Effector CD4-positive, alpha-beta T cell (primary cell): ENCODE results near the gene PDXK.
"Not testable (repeated sequence)": the region's sequence is repeated elsewhere in the genome, so short reads cannot be mapped to it uniquely, and the experiment has no call there.

ENCODE experiments used
- DNase-seq: peaks from one replicate; pipeline ENCODE4 v3.0.0-alpha.2; 2020

The PDXK gene

DNA sequence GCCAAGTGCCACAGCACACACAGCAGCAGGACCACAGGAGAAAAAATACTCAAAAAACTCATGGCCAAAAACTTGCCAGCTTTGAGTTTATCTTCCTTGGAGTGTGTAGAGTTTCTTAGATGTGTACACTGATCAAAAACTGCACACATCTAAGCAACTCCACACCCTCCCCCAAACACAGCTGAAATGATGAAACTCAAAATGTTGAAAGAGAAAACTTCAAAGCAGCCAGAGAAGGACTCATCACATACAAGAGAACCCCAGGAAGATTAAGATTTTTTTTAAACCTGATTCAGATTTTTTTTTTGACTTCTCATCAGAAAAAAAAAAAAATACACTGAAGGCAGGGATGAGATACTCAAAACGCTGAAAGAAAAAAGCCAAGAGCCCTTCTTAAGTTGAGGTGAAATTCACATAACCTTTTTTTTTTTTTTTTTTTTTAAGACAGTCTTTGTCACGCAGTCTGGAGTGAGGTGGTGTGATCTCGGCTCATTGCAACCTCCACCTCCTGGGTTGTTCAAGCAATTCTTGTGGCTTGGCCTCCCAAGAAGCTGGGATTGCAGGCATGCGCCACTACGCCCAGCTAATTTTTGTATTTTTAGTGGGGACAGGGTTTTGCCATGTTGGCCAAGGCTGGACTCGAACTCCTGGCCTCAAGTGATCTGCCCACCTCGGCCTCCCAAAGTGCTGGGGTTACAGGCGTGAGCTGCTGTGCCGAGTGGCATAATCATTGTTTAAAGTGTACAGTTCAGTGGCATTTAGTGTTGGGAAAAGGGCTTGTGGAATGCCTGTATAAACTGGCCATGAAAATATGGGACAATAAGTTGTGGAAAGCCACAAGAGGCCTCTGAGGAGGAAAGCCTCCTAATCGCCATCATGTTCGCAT, 20.9 kb upstream of the PDXK start:
- no peak for DNase-seq

GRCh38 chr21:43699492-43699777, 19.5 kb upstream of the PDXK start:
- not testable (repeated sequence) for DNase-seq

- DNase-seq: no peak
These were observed 18.9 kb upstream of the PDXK start for GRCh38 chr21:43699933-43700599.

GRCh38 chr21:43701936-43702784, 16.8 kb upstream of the PDXK start:
- DNase-seq: no peak

DNA sequence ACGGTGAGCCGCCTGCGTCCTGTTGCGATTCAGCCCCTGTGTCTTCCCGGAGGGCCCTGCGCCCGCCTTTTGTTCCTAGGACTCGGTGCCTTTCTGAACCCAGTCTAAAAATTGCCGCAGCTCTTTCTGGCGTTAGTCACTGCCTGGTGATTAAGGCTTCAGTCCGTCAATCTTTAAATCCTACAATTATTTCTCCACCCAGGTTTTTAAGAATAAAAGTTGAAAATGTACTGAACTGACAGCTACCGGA, 16.2 kb upstream of the PDXK start:
- no peak for DNase-seq

- DNase-seq: no peak
These were observed 15.7 kb upstream of the PDXK start for GRCh38 chr21:43703035-43703880.

DNA sequence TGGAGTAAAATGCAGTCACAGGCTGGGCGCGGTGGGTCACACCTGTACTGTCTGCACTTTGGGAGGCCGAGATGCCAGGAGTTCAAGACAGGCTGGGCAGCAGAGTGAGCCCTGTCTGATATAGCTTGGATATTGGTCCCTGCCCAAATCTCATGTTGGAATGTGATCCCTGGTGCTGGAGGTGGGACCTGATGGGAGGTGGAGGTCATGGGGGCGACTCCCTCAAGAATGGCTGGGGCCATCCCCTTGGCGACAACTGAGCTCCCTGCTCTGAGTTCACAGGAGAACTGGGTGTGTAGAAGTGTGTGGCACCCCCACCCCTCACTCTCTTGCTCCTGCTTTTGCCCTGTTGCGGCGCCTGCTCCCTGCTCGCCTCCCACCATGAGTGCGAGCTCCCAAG, 11.5 kb upstream of the PDXK start:
- no peak for DNase-seq

- DNase-seq: no peak
These were observed 10.1 kb upstream of the PDXK start for GRCh38 chr21:43708745-43709381.

GRCh38 chr21:43712268-43712942, 6.5 kb upstream of the PDXK start:
- DNase-seq: no peak

GRCh38 chr21:43713123-43713522, 5.8 kb upstream of the PDXK start:
- not testable (repeated sequence) for DNase-seq

- no peak for DNase-seq
These were observed 2.4 kb upstream of the PDXK start for GRCh38 chr21:43716376-43717165.

DNA sequence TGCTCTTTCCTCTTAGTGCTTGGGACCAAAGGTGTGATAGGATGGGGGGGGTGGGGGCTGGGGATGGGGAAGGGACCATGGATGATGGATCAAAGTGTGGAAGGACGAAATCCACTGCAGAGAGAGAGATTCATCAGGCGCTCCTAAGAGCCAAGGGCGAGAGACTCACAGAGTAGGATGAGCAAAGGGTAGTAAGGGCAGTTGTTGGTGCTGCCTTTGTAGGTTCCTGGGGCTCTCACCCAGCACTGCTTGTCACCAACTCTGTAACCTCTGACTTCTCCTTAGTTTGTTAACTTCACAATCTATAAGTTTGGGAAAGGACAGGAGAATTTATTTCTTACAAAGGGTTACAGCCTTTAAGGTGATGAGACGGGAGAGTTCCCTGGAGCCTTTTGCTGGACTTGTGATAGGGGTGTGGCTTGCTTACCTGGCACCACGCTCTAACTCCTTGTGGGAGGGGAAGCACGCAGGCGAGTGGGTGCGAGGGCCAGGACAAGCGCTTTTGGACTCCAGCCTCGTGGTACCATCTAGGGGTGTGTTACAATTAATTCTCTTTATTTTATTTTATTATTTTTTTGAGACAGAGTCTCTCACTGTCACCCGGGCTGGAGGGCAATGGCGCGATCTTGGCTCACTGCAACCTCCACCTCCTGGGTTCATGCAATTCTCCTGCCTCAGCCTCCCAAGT, 1.6 kb upstream of the PDXK start:
- DNase-seq: no peak

DNA sequence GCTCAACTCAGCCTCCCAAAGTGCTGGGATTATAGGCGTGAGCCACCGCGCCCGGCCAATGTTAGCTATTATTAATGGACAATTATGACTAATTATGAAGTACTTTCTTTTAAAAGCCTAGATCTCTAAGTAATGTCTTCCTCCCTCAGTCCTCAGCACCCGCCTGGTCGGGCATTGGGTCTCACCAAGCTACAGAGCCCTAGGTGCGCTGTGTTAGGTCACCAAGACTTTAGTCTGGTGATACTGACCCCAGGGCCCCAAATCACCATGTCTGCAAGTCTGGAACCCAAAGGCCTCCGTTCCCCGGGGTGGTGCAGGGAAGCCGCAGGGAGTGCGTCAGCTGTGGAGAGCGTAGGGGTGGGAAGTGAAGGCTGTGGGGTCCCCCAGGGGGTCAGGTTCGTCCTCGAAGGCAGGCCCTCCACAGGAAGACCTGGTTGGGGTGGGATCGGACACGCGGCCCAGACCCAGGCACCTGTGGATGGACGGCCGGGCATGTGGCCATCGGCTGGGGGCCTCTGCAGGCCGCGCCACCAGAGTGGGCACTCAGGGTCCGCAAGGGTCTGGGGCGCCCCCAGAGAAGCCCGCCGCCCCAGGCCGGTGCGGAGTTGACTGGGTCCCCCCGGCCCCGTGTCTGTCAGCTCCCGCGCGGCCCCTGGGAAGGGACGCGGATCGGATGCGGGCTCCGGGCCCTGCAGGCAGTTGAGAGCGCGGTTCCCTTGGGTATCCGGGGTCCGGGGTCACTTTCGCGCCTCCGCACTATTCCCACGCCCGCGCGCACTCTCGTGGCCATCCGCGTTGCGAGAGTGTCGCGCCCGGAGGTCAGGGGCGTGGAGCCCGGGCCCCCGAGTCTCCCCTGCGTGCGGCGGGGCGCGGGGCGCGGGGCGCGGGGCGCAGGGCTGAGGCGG, 710 bp upstream of the PDXK start:
- DNase-seq: no peak

- DNase-seq: no peak
These were observed 1.0 kb downstream of the PDXK start for GRCh38 chr21:43719748-43720538.

- no peak for DNase-seq
These were observed 1.7 kb downstream of the PDXK start for GRCh38 chr21:43720539-43721166.

DNA sequence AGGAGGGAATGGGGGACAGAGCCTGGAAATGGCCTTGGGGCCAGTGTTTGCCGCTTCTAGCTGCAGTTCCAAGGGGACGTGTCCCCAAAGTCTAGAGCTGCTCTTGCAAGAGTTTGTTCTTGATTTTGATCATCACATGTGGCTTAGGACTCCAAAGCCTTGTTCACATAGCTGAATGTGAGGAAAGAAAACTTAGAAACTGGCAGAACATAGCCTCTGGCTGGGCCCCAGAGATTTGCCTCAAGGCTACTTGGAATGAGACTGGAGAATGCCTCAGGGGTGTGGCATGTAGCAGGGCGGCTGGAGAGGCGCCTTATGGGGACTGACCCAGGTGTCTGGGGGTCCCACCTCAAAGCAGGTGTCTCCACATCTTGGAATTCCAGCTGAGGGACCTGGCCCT, 2.3 kb downstream of the PDXK start:
- no peak for DNase-seq

DNA sequence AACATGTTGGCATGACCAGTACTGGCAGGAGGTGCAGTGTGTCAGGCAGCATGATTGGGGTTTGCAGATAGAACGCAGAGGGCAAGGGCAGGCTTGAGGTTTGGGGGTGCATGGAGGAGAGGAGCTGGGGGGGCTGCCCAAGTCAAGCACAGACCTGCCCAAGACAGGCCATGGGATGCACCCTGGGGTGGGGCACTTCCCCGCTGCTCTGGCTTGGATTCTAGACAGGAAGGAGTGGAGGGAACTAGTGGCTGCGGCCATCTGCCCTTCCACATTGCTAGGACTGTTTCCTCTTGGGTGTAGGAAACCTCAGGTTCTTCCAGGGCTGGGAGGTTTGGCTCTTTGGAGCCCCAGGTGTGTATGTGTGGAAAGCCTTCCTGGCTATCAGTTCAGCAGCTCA, 3.0 kb downstream of the PDXK start:
- DNase-seq: no peak

- no peak for DNase-seq
These were observed 4.7 kb downstream of the PDXK start for GRCh38 chr21:43723648-43724047.
